GM18520 (cell line): Measurements from ENCODE around the gene UQCC3.
A peak's percentile ranks its signal among the peaks of the same experiment; 100 is the strongest.
"Not testable (repeated sequence)": the region's sequence is repeated elsewhere in the genome, so short reads cannot be mapped to it uniquely, and the experiment has no call there.

Source experiments
- ATAC-seq: cut with Tn5 transposase; IDR thresholded peaks from one replicate; pipeline ENCODE4 v1.9.1; 2021; ENCODE audit not compliant: unreplicated experiment

The UQCC3 gene

DNA sequence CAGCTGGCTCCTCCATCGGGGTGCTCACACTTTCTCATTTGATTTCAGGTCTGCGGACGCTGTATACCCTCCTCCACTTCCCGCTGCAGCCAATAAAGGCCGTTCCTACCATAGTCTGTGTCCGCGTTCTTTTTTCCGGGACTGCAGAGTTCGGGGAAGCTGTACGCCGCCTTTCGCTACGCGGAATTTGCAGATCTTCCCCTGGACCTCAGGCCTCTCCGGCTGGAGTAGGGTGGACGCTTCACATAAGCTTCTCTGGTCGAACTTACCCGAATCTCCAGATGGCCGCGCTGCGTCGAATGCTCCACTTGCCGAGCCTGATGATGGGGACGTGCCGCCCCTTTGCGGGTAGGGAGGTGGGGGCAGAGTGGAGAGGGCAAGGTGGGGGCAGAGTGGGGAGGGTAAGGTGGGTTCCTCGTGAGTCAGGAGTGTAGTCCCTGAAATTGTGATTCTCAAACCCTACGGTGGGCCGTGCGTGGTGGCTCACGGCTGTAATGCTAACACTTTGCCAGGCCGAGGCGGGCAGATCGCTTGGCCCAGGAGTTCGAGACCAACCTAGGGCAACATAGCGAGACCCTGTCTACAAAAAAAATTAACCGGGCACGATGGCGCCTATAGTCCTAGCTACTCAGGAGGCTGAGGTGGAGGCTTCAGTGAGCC is 5.7 kb upstream of the UQCC3 start:
- ATAC-seq = peak; percentile 5

GRCh38 chr11:62666259-62666926 is 5.1 kb upstream of the UQCC3 start:
- ATAC-seq = no peak

DNA sequence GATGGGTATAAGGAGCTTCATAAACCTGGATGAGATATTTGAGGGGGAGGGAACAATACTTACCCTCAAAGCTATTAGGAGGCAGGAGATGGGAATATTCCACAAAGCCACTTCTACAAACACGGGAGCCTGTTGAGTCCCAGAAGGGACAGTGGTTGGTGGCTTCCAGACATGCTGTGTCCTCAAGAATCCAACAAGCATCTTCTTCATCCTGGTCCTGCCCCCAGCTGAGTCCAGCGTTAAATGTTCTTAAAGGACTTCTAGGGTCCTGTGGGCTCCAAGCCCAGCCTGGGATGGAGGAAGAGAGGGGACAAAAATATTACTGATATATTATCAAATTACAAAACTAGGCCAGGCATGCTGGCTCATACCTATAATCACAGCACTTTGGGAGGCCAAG is 4.0 kb upstream of the UQCC3 start:
- no peak for ATAC-seq

GRCh38 chr11:62669420-62670161 is 1.9 kb upstream of the UQCC3 start:
- ATAC-seq = no peak

DNA sequence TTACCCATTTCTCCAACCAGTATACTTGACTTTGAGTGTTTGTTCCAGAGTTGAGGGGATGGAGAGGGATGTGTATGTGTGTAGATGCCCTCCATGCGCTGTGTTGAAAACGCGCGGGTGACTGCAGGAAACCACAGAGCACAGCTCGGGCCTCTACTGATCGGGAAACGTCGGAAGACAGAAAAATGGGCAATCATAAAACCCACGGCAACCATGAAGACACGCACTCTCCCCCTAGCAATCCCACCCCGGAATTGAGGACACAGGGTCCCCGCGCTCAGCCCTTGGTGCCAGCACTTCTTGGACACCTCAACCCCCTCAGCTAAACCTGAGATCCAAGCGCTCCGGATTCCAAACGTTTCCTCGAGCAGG is 251 bp upstream of the UQCC3 start:
- ATAC-seq = no peak

- ATAC-seq = no peak
Measured at GRCh38 chr11:62673196-62673525, 1.7 kb downstream of the UQCC3 start.

DNA sequence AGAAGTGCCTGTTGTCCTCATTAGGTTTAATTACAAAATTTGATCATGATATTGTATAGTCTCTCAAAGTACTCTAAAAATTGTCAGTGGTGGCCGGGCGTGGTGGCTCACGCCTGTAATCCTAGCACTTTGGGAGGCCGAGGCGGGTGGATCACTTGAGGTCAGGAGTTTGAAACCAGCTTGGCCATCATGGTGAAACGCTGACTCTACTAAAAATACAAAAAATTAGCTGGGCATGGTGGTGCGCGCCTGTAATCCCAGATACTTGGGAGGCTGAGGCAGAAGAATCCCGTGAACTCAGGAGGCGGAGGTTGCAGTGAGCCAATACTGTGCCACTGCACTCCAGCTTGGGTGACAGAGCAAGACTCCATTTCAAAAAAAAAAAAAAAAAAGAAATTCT is 3.9 kb downstream of the UQCC3 start:
- not testable (repeated sequence) for ATAC-seq

- no peak for ATAC-seq
Measured at GRCh38 chr11:62676698-62677097, 5.2 kb downstream of the UQCC3 start.

DNA sequence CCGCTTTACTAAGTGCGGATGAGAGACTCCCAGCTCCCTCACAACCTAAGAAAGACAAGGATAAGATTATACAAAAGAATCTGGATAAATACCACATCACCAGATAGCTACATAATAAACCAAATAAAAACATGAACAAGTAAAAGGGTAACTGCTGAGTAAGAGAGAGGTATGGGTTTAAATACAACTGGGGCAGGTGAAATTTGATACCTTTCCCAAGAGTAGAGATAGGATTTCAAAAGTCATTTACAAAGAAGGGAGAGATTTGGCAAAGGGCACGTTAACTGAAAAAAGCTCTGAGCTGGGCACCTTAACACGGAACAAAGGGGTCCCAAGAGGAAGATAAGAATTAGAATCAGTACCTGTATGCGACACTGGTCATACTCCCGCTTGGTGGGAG is 5.7 kb downstream of the UQCC3 start:
- ATAC-seq = no peak

GRCh38 chr11:62677714-62678113 is 6.2 kb downstream of the UQCC3 start:
- no peak for ATAC-seq

DNA sequence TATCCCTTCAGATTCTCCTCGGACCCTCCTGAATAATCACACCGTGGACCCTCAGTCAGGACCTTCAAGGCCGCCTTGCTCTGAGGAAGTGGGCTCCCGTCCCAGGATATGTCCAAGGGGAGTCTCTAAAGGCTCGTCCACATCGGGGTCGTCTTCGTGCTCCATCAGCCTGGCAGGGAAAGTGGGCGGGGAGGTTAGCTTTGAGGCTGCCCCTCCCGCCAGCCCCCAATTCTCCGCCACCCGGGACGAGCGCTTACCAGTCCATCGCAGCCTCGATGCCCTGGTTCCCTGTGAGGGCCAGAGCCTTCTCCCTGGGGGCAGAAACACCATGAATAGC is 6.9 kb downstream of the UQCC3 start:
- no peak for ATAC-seq

- no peak for ATAC-seq
Measured at GRCh38 chr11:62678770-62679696, 7.6 kb downstream of the UQCC3 start, which contains the start of gene UBXN1. UBXN1 (minus strand) TSS chr11:62679073; CDS start chr11:62678923, 150 bp downstream.

DNA sequence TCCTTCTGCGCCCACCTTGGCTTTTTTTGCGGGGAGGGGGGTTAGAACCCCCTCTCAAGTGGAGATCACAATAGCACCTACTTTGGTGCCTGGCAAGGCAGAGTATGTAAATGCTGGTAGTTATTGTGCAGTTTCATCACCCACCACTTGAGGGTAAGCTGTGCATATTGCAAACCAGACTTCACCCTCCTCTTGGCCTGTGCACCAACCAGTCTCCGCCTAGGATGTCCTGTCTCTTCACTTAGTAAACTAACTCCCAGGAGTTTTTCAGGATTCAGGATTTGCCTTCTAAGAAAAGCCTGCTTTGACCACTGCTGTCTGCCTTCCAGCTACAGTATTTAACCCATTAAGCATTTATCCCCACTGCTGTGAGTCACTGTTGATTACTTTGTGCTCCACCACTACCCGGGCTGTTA is 9.4 kb downstream of the UQCC3 start:
- ATAC-seq = peak; percentile 48

DNA sequence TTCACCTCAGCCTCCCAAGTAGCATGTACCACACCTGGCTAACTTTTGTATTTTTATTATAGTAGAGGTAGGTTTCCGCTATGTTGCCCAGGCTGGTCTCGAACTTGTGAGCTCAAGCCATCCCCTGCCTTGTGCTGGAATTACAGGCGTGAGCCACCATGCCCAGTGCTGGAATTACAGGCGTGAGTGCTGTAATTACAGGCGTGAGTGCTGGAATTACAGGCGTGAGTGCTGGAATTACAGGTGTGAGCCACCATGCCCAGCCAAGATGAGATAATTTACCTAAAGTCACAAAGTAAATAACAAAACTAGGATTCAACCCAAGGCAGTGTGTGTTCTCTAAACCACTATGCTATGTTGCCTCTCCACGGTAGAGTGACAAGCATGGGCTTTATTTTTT is 11.0 kb downstream of the UQCC3 start:
- no peak for ATAC-seq

DNA sequence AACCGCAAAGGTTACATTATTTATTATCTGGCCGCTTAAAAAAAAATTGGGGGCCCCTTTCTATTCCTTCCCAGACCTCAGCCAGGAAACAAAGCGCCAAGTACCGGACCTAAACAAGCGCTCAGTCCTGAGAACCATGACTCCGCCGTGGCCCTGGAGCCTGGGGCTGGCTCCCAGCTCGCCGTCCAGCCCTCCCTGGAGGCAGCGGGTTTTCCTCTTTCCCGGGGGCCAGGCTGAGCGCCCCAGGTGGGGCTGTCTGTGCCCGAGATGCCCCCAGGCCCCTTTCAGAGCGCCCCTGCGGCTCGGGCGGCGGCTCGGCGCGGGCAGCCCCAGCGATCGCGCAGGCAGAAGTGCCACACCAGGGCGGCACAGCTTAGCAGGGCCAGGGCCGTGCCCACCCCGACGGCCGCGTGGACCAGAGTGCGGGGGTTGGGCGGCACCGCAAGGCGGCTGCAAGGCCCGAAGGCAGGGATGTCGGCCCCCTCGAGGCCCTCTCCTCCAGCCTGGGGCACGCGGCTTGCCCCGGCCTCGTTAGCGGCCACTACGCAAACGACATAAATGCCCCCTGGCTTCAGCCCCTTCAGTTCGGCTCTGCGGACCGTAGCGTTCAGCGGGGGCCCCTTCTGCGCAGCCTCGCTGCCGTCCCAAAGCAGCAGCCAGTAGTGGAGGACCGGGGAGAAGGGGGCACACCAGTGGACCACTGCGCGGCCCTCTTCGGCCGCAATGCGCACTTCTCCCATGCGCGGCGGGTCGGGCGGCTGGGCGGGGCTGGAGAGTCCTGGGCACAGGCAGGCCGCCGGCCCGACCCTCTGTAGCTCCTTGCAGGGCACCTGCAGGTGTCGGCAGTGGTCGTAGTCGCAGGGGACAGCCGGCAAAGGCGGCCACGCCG is 16.3 kb downstream of the UQCC3 start:
- ATAC-seq = no peak

- ATAC-seq = no peak
Measured at GRCh38 chr11:62688491-62688890, 17.0 kb downstream of the UQCC3 start.

DNA sequence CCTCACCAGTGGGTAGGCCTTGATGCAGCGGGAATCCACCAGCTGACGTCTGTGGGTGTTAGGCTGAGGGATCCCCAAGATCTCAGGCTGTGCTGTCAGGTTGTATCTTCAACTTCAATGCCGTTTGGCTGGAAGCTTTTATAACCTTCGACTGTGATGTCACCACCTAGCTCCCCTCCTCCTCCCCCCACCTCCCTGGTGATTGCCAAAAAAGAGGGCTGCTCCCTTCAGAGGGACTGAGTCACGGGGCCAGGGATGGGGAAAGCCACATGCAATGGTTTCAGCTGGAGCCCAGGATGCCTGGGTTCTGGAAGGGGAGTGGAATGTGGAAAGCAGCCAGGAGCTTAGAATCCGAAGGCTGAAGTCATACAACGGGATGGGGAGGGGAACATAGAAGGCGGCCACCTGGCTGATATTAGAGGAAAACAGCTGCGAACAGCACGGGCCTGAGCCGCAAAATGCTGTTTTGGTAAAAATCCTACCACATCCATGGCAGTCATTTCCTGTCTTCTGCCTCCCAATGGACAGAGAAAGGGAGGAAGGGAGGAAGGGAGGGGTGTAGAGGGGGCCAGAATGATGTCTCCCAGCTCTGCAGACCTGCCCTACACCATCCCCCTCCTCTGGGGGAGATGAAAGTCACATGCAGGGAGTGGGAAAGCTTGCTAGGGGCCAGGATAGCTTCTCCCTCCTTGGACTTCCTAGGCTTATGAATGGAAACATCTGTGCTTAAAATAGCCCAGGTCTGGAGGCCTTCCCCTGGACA is 18.1 kb downstream of the UQCC3 start, which contains the start of gene LRRN4CL:
LRRN4CL (minus strand) TSS at position 110 of the 763 bp plus-strand sequence. CDS start 1,022 bp downstream, outside the sequence.
- ATAC-seq = no peak

DNA sequence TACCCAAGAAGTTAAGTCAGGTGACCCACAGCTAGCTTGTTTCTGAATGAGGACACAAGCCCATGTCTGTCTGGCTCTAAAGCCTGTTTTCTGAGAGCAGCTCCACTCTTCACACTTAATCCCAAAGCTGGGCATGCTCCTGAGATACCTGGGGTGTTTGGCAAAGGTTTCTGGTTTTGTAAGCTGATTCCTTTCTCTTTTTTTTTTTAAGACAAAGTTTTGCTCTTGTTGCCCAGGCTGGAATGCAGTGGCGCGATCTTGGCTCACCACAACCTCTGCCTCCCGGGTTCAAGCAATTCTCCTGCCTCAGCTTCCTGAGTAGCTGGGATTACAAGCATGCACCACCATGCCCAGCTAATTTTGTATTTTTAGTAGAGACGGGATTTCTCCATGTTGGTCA is 22.2 kb downstream of the UQCC3 start:
- ATAC-seq = not testable (repeated sequence)

GRCh38 chr11:62694455-62695167 is 23.1 kb downstream of the UQCC3 start:
- ATAC-seq = no peak
